ENCODE results near the gene ARHGAP4. TPM values are rescaled to one million over a fixed set of nuclear protein-coding genes. Genes with fewer than 3 reads are reported as not detected.

The ARHGAP4 gene
- total RNA-seq, 4 donors from 2014 or later: 10.9 to 26.0 (median 18.1) TPM

DNA sequence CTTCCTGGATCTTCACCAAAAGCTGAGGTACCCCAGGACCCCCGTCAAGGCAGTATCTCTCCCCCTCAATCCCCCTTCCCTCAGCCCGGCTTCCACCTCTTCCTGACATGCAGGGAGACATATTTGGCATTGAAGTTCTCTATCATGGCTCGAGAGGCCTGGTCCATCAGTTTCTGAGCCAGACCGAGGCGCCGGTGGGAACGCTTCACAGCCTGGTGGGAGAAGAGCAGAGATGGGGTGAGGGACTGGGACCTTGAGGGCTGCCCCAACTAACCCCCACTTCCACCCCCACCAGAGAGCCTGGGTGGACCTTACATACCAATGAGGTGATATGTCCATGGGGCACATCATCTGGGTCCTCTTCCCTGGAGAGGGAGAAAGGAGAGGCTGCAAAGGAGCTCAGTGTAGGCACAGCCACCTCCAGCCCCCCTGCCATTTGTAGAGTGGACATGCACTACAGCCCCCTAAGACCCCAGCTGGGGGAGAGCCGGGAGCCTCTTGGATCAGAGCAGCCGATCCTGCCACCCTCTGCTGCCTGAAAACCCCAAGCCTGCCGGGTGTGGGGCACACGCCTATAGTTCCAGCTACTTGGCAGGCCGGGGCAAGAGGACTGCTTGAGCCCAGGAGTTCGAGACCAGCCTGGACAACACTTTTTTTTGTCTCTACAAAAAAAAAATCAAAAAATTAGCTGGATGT lies 6.3 kb upstream of the ARHGAP4 start:
- Histone ChIP-seq H3K27ac (no peak overlapping the region), H3K4me3 (no peak overlapping the region), H3K9me3 (no peaks in the 10 kb centered on the region), H3K36me3 (peaks cover 0 to 34% of the 10 kb centered on the region in 2 donors), H3K27me3 (no peaks in the 10 kb centered on the region), H3K4me1 (peaks cover 0 to 34% (median 5%) of the 10 kb centered on the region in 3 donors)
- no peak for TF ChIP-seq EP300 (IDR thresholded peaks at IDR 0.05)
- TF ChIP-seq, protein P1, sequence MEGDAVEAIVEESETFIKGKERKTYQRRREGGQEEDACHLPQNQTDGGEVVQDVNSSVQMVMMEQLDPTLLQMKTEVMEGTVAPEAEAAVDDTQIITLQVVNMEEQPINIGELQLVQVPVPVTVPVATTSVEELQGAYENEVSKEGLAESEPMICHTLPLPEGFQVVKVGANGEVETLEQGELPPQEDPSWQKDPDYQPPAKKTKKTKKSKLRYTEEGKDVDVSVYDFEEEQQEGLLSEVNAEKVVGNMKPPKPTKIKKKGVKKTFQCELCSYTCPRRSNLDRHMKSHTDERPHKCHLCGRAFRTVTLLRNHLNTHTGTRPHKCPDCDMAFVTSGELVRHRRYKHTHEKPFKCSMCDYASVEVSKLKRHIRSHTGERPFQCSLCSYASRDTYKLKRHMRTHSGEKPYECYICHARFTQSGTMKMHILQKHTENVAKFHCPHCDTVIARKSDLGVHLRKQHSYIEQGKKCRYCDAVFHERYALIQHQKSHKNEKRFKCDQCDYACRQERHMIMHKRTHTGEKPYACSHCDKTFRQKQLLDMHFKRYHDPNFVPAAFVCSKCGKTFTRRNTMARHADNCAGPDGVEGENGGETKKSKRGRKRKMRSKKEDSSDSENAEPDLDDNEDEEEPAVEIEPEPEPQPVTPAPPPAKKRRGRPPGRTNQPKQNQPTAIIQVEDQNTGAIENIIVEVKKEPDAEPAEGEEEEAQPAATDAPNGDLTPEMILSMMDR (IDR thresholded peaks at IDR 0.05): no peak
- no peak for TF ChIP-seq POLR2A (IDR thresholded peaks at IDR 0.05)
- no peak for TF ChIP-seq POLR2AphosphoS5 (IDR thresholded peaks at IDR 0.05)
- ATAC-seq: no peak
- 82 to 100% methylated on average over 1 to 6 of the region's 13 CpGs for WGBS, 2 donors (ENCODE audit: low coverage in 1 of 2)

DNA sequence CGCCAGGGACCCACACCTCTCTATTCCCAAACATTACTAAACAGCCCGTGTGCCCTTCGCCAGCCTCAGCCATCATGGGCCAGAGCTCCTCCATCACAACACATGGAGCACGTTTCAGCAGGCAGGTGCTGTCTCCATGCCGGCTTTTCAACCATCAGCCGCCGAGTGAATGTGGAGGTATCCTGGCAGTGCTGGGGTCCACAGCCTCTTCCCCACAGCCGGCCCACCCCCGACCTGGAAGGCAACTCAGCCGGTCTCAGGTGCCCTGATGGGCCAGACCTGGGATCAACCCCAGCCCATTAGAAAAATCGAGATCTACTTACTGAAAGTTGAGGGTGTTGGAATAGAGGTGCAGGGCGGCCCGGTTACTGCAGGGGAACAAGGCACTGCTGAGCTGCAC lies 5.7 kb upstream of the ARHGAP4 start:
- no peak for ATAC-seq
- 89% methylated on average over 5 of the region's 13 CpGs; no CpG with 5 or more reads in 1 of the 2 donors for WGBS, 2 donors (ENCODE audit: low coverage in 1 of 2)
- Histone ChIP-seq H3K27ac (no peak overlapping the region), H3K36me3 (peaks cover 0 to 34% of the 10 kb centered on the region in 2 donors), H3K4me3 (no peak overlapping the region), H3K9me3 (no peaks in the 10 kb centered on the region), H3K4me1 (peaks cover 0 to 40% (median 12%) of the 10 kb centered on the region in 3 donors), H3K27me3 (no peaks in the 10 kb centered on the region)
- no peak for TF ChIP-seq EP300 (IDR thresholded peaks at IDR 0.05)
- TF ChIP-seq, protein P1 (IDR thresholded peaks at IDR 0.05): no peak
- TF ChIP-seq POLR2A (IDR thresholded peaks at IDR 0.05): no peak
- TF ChIP-seq POLR2AphosphoS5 (IDR thresholded peaks at IDR 0.05): no peak

DNA sequence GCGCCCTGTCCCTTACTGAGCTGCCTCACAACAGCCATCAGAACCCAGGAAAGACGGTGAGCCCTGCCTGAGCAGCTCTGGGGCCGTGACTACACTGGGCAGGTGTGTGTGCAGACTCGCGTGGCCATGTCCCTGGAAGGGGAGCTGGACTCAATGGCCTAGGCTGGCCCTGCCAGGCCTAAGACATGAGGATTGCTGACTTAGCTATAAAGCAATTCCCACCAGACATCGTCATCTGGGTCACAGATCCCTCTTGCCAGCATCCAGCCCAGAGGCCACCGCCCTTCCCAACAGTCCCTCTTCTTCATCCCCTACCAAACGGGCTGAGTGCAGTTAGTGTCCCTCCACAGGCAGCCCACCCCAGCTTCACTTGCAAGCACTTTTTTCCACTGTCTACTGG lies 5.1 kb upstream of the ARHGAP4 start:
- TF ChIP-seq POLR2AphosphoS5 (IDR thresholded peaks at IDR 0.05): no peak
- TF ChIP-seq, protein P1 (IDR thresholded peaks at IDR 0.05): no peak
- TF ChIP-seq POLR2A (IDR thresholded peaks at IDR 0.05): no peak
- no peak for TF ChIP-seq EP300 (IDR thresholded peaks at IDR 0.05)
- Histone ChIP-seq H3K4me1 (peaks cover 0 to 46% (median 15%) of the 10 kb centered on the region in 3 donors), H3K27ac (no peak overlapping the region), H3K9me3 (no peaks in the 10 kb centered on the region), H3K36me3 (peaks cover 0 to 34% of the 10 kb centered on the region in 2 donors), H3K4me3 (no peak overlapping the region), H3K27me3 (no peaks in the 10 kb centered on the region)
- no peak for ATAC-seq
- WGBS, 2 donors (ENCODE audit: low coverage in 1 of 2): 80 to 100% methylated on average over 1 to 2 of the region's 8 CpGs

DNA sequence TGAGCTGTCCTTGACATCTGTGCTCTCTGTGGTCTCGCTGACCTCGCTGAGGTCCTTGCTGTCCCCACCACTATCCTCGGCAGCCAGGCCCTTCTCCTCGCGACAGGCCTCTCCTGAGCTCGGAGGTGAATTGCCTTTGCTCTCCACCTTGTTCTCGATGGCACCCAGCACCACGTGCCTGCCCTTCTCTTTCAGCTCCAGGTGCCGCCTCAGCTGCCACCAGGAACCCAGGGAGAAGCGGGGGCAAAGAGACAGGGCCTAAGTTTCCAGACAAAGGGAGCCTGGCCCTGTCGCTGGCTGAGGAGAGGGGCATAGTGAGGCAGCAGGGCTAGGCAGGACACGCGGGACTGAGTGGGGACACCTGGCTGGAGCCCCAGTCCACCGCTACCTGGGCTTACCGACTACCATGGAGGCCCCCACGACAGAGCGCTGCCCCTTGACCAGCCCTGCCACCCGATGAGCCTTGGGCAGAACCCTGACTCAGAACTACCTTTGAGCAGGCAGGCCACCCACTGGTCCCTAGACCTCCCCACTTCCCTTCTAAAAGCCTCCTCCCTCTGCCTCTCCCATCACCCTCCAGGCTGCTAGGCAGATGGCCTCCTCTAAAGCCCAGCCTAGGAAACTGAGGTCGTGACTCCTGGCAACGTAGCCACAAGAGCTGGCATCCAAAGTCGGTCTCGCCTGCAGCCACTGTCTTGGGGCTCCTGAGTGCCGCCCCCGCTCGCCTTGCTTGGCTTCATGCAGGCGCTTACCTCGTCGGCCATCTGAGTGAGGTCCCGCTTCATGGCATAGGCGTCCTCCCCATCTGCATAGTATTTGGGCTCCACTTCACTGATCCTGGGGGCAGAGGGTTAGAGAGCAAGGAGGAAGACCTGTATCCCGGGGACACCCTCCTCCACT lies 4.2 kb upstream of the ARHGAP4 start:
- Histone ChIP-seq H3K4me3 (no peak overlapping the region), H3K4me1 (peaks cover 0 to 50% (median 15%) of the 10 kb centered on the region in 3 donors), H3K27ac (peak overlapping the region in 2 of 4 donors; percentile 3 to 28), H3K9me3 (no peaks in the 10 kb centered on the region), H3K36me3 (peaks cover 0 to 34% of the 10 kb centered on the region in 2 donors), H3K27me3 (no peaks in the 10 kb centered on the region)
- no peak for ATAC-seq
- TF ChIP-seq, protein P1 (IDR thresholded peaks at IDR 0.05): no peak
- no peak for TF ChIP-seq POLR2AphosphoS5 (IDR thresholded peaks at IDR 0.05)
- no peak for TF ChIP-seq POLR2A (IDR thresholded peaks at IDR 0.05)
- TF ChIP-seq EP300 (IDR thresholded peaks at IDR 0.05): no peak
- WGBS, 2 donors (ENCODE audit: low coverage in 1 of 2): 80% methylated on average over 1 of the region's 31 CpGs; no CpG with 5 or more reads in 1 of the 2 donors
